ENCODE data around the gene FLNA.
"Not testable (repeated sequence)": the region's sequence is repeated elsewhere in the genome, so short reads cannot be mapped to it uniquely, and the experiment has no call there.

FLNA gene

DNA sequence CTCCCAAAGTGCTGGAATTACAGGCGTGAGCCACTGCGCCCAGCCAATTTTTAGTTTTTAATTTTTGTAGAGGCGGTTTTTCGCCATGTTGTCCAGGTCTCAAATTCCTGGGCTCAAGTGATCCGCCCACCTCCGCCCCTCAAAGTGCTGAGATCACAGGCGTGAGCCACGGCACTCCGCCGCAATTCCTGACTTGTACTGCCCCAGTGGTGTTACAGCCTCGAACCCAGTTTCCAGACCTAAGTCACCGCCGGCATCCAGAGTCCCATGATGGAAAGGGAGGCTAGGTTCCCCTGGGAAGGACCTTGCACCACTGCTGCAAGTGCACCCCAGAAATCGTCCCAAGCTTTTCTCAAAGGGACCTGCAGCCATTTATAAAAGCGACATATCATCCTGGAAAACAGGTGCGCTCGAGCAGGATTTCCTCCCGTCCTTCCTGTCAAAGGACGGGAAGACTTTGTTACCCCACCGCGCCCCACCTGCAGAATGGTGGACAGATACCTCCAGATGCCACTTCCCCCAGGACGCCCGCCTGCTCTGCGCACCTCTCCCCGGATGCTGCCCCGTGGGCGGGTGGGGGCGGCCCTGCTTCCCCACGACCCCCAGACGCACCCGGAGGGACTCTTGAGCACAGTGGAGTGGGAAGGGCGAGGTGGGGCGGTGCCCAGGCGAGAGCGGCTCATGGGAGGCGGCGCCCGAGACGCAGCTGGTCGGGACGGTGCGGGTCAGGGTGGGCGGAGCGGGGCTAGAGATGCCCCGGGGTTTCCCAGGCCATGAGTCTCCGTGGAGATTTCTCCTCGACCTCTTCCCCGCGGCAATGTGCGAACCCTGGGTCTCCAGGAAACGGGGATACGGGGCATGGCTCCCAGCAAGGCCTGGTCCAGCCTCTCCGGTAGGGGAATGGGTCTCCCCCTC, 22.8 kb upstream of the FLNA start:
- Histone ChIP-seq H3K9me3 (replicated peaks; ENCODE audit: insufficient read depth, low read length) (no peaks in the 10 kb centered on the region), H2AFZ (ENCODE audit: low read length) (peak overlapping the region; percentile 45; the same call in 1 of the 2 replicates), H3K36me3 (replicated peaks; ENCODE audit: insufficient read depth, low read length) (peaks cover 9% of the 10 kb centered on the region; the same call in 1 of the 2 replicates), H3K4me1 (ENCODE audit: low read length) (no peaks in the 10 kb centered on the region), H3K27me3 (replicated peaks; ENCODE audit: insufficient read depth, low read length) (no peaks in the 10 kb centered on the region), H3K9me2 (replicated peaks; ENCODE audit: insufficient read depth, low read length) (no peaks in the 10 kb centered on the region), H4K20me1 (ENCODE audit: insufficient read depth, low read length) (0 out of 2 replicates have a peak, but pooled peaks cover 9% of the 10 kb centered on the region), H3F3A (ENCODE audit: insufficient read depth, low read length) (peaks cover 36% of the 10 kb centered on the region), H3K4me3 (ENCODE audit: low read length) (peak overlapping the region; percentile 87), H3K9ac (ENCODE audit: low read length) (peak overlapping the region; percentile 100), H3K79me2 (ENCODE audit: low read length) (peaks cover 18% of the 10 kb centered on the region), H3K4me2 (ENCODE audit: low read depth, low read length) (peak overlapping the region; percentile 82), H3K27ac (ENCODE audit: low read length) (peak overlapping the region; percentile 97)
- TF ChIP-seq, protein P1, sequence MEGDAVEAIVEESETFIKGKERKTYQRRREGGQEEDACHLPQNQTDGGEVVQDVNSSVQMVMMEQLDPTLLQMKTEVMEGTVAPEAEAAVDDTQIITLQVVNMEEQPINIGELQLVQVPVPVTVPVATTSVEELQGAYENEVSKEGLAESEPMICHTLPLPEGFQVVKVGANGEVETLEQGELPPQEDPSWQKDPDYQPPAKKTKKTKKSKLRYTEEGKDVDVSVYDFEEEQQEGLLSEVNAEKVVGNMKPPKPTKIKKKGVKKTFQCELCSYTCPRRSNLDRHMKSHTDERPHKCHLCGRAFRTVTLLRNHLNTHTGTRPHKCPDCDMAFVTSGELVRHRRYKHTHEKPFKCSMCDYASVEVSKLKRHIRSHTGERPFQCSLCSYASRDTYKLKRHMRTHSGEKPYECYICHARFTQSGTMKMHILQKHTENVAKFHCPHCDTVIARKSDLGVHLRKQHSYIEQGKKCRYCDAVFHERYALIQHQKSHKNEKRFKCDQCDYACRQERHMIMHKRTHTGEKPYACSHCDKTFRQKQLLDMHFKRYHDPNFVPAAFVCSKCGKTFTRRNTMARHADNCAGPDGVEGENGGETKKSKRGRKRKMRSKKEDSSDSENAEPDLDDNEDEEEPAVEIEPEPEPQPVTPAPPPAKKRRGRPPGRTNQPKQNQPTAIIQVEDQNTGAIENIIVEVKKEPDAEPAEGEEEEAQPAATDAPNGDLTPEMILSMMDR (IDR thresholded peaks at IDR 0.05; ENCODE audit: low read length): no peak
- TF ChIP-seq EZH2 (optimal IDR thresholded peaks at IDR 0.05; ENCODE audit: low read depth, low read length): no peak
- TF ChIP-seq EZH2phosphoT487 (IDR thresholded peaks at IDR 0.05; ENCODE audit: low read length): no peak
- DNase-seq: peak; percentile 68

DNA sequence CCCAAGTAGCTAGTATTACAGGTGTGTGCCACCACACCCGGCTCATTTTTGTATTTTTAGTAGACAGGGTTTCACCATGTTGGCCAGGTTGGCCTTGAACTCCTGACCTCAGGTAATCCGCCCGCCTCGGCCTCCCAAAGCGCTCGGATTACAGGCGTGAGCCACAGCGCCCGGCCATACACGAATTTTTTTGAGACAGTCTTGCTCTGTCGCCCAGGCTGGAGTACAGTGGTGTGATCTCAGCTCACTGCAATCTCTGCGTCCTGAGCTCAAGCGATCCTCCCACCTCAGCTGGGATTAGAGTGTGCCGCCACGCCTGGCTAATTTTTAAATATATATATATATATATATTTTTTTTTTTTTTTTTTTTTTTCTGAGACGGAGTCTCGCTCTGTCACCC, 21.9 kb upstream of the FLNA start:
- not testable (repeated sequence) for H3K4me1 ChIP-seq (ENCODE audit: low read length); H3K9me2 ChIP-seq (replicated peaks; ENCODE audit: insufficient read depth, low read length); H3K9me3 ChIP-seq (replicated peaks; ENCODE audit: insufficient read depth, low read length); DNase-seq; H3K36me3 ChIP-seq (replicated peaks; ENCODE audit: insufficient read depth, low read length); H2AFZ ChIP-seq (ENCODE audit: low read length); H3K9ac ChIP-seq (ENCODE audit: low read length); H3K4me2 ChIP-seq (ENCODE audit: low read depth, low read length); H3K4me3 ChIP-seq (ENCODE audit: low read length); H4K20me1 ChIP-seq (ENCODE audit: insufficient read depth, low read length); H3K27ac ChIP-seq (ENCODE audit: low read length); H3K27me3 ChIP-seq (replicated peaks; ENCODE audit: insufficient read depth, low read length)
- peaks cover 27% of the 10 kb centered on the region for H3F3A ChIP-seq (ENCODE audit: insufficient read depth, low read length)
- peaks cover 18% of the 10 kb centered on the region for H3K79me2 ChIP-seq (ENCODE audit: low read length)

DNA sequence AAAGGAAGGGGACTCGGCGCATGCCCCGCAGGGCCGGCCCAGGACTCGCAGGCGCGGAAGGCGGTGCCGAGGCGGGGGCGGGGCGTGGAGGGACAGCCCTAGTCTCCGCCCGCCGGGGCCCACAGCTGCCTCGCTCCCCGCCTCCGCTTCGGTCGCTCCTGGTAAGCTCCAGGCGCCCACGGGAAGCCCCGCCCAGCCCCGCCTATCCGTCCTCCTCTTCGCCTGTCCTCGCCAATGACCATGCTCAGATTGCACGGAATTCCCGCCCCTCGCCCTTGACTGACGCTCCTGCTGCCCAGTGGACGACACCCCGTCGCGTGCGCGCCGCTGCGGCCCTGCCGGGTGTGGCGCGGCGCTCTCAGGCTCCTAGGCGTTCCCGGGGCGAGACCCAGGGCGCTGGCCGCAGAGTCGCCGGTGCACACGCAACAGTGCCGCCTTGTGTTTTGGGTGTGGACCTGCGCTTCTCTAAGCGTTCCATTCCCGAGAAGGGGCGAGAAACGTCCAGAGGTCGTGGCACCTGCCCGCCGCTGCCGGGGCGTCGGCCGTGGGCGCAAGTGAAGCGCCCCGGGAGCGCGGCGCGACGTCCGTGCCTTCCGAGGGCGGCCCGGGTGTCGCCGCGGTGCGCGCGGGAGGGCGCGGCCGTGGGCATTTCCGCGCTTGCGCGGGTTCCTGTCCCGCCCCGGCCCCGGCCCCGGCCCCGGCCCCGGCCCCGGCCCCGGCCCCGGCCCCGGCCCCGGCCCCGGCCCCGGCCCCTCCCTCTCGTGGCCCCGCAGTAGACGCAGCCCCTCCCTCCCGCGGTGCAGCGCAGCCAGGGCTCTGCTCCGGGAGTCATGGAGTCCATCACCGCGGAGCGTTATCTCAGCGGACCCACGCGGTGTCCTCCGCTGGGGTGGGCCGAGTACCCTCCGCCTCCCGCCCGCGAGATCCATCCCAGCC, 15.6 kb upstream of the FLNA start:
- H4K20me1 ChIP-seq (ENCODE audit: insufficient read depth, low read length); H3F3A ChIP-seq (ENCODE audit: insufficient read depth, low read length); H3K27ac ChIP-seq (ENCODE audit: low read length); H3K36me3 ChIP-seq (replicated peaks; ENCODE audit: insufficient read depth, low read length); DNase-seq; H3K9ac ChIP-seq (ENCODE audit: low read length); H3K79me2 ChIP-seq (ENCODE audit: low read length); H3K4me3 ChIP-seq (ENCODE audit: low read length); H3K9me2 ChIP-seq (replicated peaks; ENCODE audit: insufficient read depth, low read length); H3K27me3 ChIP-seq (replicated peaks; ENCODE audit: insufficient read depth, low read length); H2AFZ ChIP-seq (ENCODE audit: low read length); H3K9me3 ChIP-seq (replicated peaks; ENCODE audit: insufficient read depth, low read length); H3K4me2 ChIP-seq (ENCODE audit: low read depth, low read length); H3K4me1 ChIP-seq (ENCODE audit: low read length): not testable (repeated sequence)

- not testable (repeated sequence) for H2AFZ ChIP-seq (ENCODE audit: low read length); H3K4me1 ChIP-seq (ENCODE audit: low read length); H3K27me3 ChIP-seq (replicated peaks; ENCODE audit: insufficient read depth, low read length); H3F3A ChIP-seq (ENCODE audit: insufficient read depth, low read length); DNase-seq; H3K79me2 ChIP-seq (ENCODE audit: low read length); H4K20me1 ChIP-seq (ENCODE audit: insufficient read depth, low read length); H3K9me2 ChIP-seq (replicated peaks; ENCODE audit: insufficient read depth, low read length); H3K4me3 ChIP-seq (ENCODE audit: low read length); H3K27ac ChIP-seq (ENCODE audit: low read length); H3K9ac ChIP-seq (ENCODE audit: low read length); H3K36me3 ChIP-seq (replicated peaks; ENCODE audit: insufficient read depth, low read length); H3K9me3 ChIP-seq (replicated peaks; ENCODE audit: insufficient read depth, low read length); H3K4me2 ChIP-seq (ENCODE audit: low read depth, low read length)
These were observed 14.2 kb upstream of the FLNA start for GRCh38 chrX:154388649-154389048.

- H4K20me1 ChIP-seq (ENCODE audit: insufficient read depth, low read length); H3K79me2 ChIP-seq (ENCODE audit: low read length); H3K9ac ChIP-seq (ENCODE audit: low read length); H3K9me3 ChIP-seq (replicated peaks; ENCODE audit: insufficient read depth, low read length); H3K4me2 ChIP-seq (ENCODE audit: low read depth, low read length); H3K36me3 ChIP-seq (replicated peaks; ENCODE audit: insufficient read depth, low read length); H3K4me1 ChIP-seq (ENCODE audit: low read length); H3K27me3 ChIP-seq (replicated peaks; ENCODE audit: insufficient read depth, low read length); H3K4me3 ChIP-seq (ENCODE audit: low read length); H3F3A ChIP-seq (ENCODE audit: insufficient read depth, low read length); H3K9me2 ChIP-seq (replicated peaks; ENCODE audit: insufficient read depth, low read length); DNase-seq; H3K27ac ChIP-seq (ENCODE audit: low read length); H2AFZ ChIP-seq (ENCODE audit: low read length): not testable (repeated sequence)
These were observed 13.7 kb upstream of the FLNA start for GRCh38 chrX:154388094-154388493.
